ENCODE data around the gene ZNF723. TPM values are rescaled to one million over a fixed set of nuclear protein-coding genes. Genes with fewer than 3 reads are reported as not detected.

Gene ZNF723
- total RNA-seq, 1 experiment from 2014 or later, result not detected

DNA sequence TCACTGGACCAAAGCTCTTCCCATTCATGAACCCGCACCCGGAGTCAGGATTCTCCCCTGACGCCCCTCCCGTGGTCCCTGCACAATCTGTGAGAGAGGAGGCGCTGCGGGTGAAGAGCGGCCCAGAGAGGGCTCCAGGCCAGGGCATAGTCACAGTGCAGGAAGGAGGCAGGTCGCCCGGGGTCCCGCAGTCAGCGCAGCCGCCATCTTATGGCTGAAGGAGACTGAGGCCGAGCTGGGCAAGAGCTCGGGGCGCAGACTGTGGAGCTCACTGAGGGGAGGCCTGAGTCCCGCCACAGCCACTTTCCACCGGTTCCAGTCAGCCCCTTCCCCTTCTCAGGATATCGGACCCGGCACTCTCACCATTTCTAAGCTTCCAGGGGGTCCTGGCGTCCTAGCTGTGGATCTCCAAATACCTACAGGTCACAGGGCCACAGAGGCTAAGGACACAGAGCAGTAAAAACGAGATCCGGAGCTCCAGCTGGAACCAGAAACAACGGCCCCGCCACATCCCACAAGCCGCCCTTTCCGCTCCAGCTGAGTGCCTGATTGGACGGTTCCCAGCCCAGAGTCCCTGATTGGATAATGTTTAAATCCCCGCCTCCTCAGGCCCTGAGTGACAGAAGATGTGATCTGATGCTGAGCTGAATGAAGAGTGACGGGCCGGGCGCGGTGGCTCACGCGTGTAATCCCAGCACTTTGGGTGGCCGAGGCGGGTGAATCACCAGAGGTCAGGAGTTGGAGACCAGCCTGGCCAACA is 48.3 kb upstream of the ZNF723 start, which contains the start of gene ZNF99:
ZNF99 (minus strand) TSS at position 501 of the 760 bp plus-strand sequence; CDS start at position 366, 135 bp downstream.
- DNase-seq (ENCODE audit: low read depth, low spot score) (no peak), ATAC-seq (no peak)
- Histone ChIP-seq H3K9me2 (ENCODE audit: insufficient read depth) (no peaks in the 10 kb centered on the region), H3K27ac (ENCODE audit: low read depth, low read length) (no peak within 1 kb of the TSS), H3K36me3 (ENCODE audit: control insufficient read depth in 1 of 2, insufficient read depth in 2 of 2, low read length in 2 of 2) (no peaks in the 10 kb centered on the region), H3K4me3 (replicated peaks in 1 of 2; ENCODE audit: low read depth in 1 of 2, low read length in 2 of 2) (no peak within 1 kb of the TSS), H3K4me2 (ENCODE audit: low read length) (no peak within 1 kb of the TSS), H3K4me1 (ENCODE audit: control insufficient read depth in 1 of 2, insufficient read depth in 2 of 2, low read length in 2 of 2) (no peaks in the 10 kb centered on the region), H3K27me3 (ENCODE audit: insufficient read depth, low read length) (no peaks in the 10 kb centered on the region), H4K20me1 (ENCODE audit: insufficient read depth) (no peaks in the 10 kb centered on the region), H2AFZ (ENCODE audit: low read depth, low read length, poor library complexity, severe bottlenecking) (no peak within 1 kb of the TSS), H3K9me3 (ENCODE audit: control insufficient read depth in 1 of 2, insufficient read depth in 1 of 2, low read depth in 1 of 2, low read length in 2 of 2) (peaks cover 3 to 10% of the 10 kb centered on the region in 2 experiments; a peak in 2 of 4 replicates), H3K9ac (ENCODE audit: low read length) (no peak within 1 kb of the TSS), H3K79me2 (ENCODE audit: insufficient read depth, low read length) (no peaks in the 10 kb centered on the region)
- intact Hi-C loops (cut with micrococcal nuclease), result no loop called here
- RAD21 ChIA-PET (ENCODE audit: low non-redundant PET in 1 of 2, low total read pairs in 2 of 2, uncharacterized antibody in 2 of 2, unreplicated experiment in 2 of 2), result no interaction called here
- TF ChIP-seq CEBPB (IDR thresholded peaks at IDR 0.05; ENCODE audit: low read depth) (no peak), YY1 (IDR thresholded peaks at IDR 0.05; ENCODE audit: extremely low read depth, insufficient replicate concordance, low read depth, low read length) (no peak), RAD21 (IDR thresholded peaks at IDR 0.05; ENCODE audit: low read depth) (no peak), POLR2AphosphoS5 (IDR thresholded peaks at IDR 0.05; ENCODE audit: low read depth, low read length) (no peak), POLR2A (IDR thresholded peaks at IDR 0.05; ENCODE audit: borderline replicate concordance, extremely low read depth, insufficient read depth, insufficient read length) (no peak), ZFX (IDR thresholded peaks at IDR 0.05) (no peak), EZH2phosphoT487 (IDR thresholded peaks at IDR 0.05; ENCODE audit: borderline replicate concordance) (no peak), FOSL1 (IDR thresholded peaks at IDR 0.05; ENCODE audit: low read depth) (no peak), SP1 (IDR thresholded peaks at IDR 0.05; ENCODE audit: low read depth) (no peak), SIN3A (IDR thresholded peaks at IDR 0.05; ENCODE audit: low read depth) (no peak), EGR1 (IDR thresholded peaks at IDR 0.05; ENCODE audit: low read depth) (no peak), EZH2 (IDR thresholded peaks at IDR 0.05) (no peak), CBX3 (IDR thresholded peaks at IDR 0.05; ENCODE audit: low read depth) (no peak), TCF7L2 (IDR thresholded peaks at IDR 0.05; ENCODE audit: borderline replicate concordance, extremely low read depth, insufficient read depth, insufficient read length) (no peak), ZNF274 (IDR thresholded peaks at IDR 0.05; ENCODE audit: low read depth, low read length) (no peak)
- TF ChIP-seq, protein P1, sequence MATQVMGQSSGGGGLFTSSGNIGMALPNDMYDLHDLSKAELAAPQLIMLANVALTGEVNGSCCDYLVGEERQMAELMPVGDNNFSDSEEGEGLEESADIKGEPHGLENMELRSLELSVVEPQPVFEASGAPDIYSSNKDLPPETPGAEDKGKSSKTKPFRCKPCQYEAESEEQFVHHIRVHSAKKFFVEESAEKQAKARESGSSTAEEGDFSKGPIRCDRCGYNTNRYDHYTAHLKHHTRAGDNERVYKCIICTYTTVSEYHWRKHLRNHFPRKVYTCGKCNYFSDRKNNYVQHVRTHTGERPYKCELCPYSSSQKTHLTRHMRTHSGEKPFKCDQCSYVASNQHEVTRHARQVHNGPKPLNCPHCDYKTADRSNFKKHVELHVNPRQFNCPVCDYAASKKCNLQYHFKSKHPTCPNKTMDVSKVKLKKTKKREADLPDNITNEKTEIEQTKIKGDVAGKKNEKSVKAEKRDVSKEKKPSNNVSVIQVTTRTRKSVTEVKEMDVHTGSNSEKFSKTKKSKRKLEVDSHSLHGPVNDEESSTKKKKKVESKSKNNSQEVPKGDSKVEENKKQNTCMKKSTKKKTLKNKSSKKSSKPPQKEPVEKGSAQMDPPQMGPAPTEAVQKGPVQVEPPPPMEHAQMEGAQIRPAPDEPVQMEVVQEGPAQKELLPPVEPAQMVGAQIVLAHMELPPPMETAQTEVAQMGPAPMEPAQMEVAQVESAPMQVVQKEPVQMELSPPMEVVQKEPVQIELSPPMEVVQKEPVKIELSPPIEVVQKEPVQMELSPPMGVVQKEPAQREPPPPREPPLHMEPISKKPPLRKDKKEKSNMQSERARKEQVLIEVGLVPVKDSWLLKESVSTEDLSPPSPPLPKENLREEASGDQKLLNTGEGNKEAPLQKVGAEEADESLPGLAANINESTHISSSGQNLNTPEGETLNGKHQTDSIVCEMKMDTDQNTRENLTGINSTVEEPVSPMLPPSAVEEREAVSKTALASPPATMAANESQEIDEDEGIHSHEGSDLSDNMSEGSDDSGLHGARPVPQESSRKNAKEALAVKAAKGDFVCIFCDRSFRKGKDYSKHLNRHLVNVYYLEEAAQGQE (IDR thresholded peaks at IDR 0.05; ENCODE audit: low read depth), result no peak
- TF ChIP-seq, protein P2, sequence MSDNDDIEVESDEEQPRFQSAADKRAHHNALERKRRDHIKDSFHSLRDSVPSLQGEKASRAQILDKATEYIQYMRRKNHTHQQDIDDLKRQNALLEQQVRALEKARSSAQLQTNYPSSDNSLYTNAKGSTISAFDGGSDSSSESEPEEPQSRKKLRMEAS (IDR thresholded peaks at IDR 0.05), result no peak
- TF ChIP-seq, protein P3, sequence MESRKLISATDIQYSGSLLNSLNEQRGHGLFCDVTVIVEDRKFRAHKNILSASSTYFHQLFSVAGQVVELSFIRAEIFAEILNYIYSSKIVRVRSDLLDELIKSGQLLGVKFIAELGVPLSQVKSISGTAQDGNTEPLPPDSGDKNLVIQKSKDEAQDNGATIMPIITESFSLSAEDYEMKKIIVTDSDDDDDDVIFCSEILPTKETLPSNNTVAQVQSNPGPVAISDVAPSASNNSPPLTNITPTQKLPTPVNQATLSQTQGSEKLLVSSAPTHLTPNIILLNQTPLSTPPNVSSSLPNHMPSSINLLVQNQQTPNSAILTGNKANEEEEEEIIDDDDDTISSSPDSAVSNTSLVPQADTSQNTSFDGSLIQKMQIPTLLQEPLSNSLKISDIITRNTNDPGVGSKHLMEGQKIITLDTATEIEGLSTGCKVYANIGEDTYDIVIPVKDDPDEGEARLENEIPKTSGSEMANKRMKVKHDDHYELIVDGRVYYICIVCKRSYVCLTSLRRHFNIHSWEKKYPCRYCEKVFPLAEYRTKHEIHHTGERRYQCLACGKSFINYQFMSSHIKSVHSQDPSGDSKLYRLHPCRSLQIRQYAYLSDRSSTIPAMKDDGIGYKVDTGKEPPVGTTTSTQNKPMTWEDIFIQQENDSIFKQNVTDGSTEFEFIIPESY (IDR thresholded peaks at IDR 0.05; ENCODE audit: extremely low read depth, insufficient replicate concordance, low read length), result no peak
- POLR2A ChIA-PET, result no interaction called here
- BruUV-seq (replicated peaks), result no TSS peak
- CTCF ChIA-PET, result no interaction called here

Measured in HCT116 (cell line).